Thyroid gland (tissue), 4 donors: Measurements from ENCODE around the gene UBE2L6. TPM values are rescaled to one million over a fixed set of nuclear protein-coding genes. Genes with fewer than 3 reads are reported as not detected.

Source experiments
- DNase-seq, 2 donors: peaks; one replicate each; pipeline ENCODE4 v3.0.0-alpha.2; 2019
- H3K27ac ChIP-seq, 3 donors: fragments of 200-600 bp; sonication (generic); 1 replicate in 2 of 3; 2 replicates in 1 of 3; pipeline ENCODE4 v1.5.1; 2016 to 2019; ENCODE audit warnings: mild to moderate bottlenecking in 1 of 3, moderate library complexity in 1 of 3
- H3K27me3 ChIP-seq: fragments of 200-600 bp; sonication (generic); one replicate; pipeline ENCODE4 v1.5.1; 2019
- H3K36me3 ChIP-seq, 2 donors: fragments of 200-600 bp; sonication (generic); one replicate each; pipeline ENCODE4 v1.5.1; 2016 to 2019
- H3K4me1 ChIP-seq, 2 donors: fragments of 200-600 bp; sonication (generic); one replicate each; pipeline ENCODE4 v1.5.1; 2017 to 2019
- H3K4me3 ChIP-seq, 3 donors: fragments of 200-600 bp; sonication (generic); replicated peaks in 1 of 3; 1 replicate in 2 of 3; 2 replicates in 1 of 3; pipeline ENCODE4 v1.5.1; 2016; ENCODE audit warnings: mild to moderate bottlenecking in 1 of 3
- H3K9me3 ChIP-seq: fragments of 200-600 bp; sonication (generic); one replicate; pipeline ENCODE4 v1.5.1; 2017
- POLR2A ChIP-seq, 2 donors: fragments of 450-650 bp; IDR thresholded peaks; one replicate each; pipeline ENCODE4 v1.6.1; 2017; ENCODE audit warnings: antibody characterized with exemption in 2 of 2, mild to moderate bottlenecking in 2 of 2, moderate library complexity in 1 of 2
- WGBS, 2 donors: methylation state at CpG; one replicate each; pipeline ENCODE4 v1.1.5; 2017; 5-methylcytosine and 5-hydroxymethylcytosine counted together
- intact Hi-C: fragments of 100-400 bp; cut with DNase I; formaldehyde crosslinking; loops from one replicate; pipeline ENCODE4 v1.15.1; 2023
- small RNA-seq: library from RNA; depleted of rRNA; stranded (forward); fragments of <200 nt; gene quantifications from one replicate; pipeline ENCODE3, GENCODE V24; 2016
- total RNA-seq, 4 donors: library from RNA; depleted of rRNA; stranded (reverse); fragments of >200 nt; gene quantifications; one replicate each; pipeline ENCODE4 v1.2.3, GENCODE V29; 2016
- TF ChIP-seq, protein P1 (sequence below), 6 experiments: fragments of 200-600 bp in 3 of 6; fragments of 450-650 bp in 3 of 6; sonication (generic) in 3 of 6; IDR thresholded peaks; one replicate each; pipeline ENCODE4 v1.5.1; 2016 to 2019; ENCODE audit warnings: antibody characterized with exemption in 6 of 6, mild to moderate bottlenecking in 2 of 6, inconsistent platforms in 1 of 6, moderate library complexity in 1 of 6

UBE2L6 gene
- total RNA-seq, 4 donors from 2014 or later: 30.8 to 41.7 (median 38.8) TPM

DNA sequence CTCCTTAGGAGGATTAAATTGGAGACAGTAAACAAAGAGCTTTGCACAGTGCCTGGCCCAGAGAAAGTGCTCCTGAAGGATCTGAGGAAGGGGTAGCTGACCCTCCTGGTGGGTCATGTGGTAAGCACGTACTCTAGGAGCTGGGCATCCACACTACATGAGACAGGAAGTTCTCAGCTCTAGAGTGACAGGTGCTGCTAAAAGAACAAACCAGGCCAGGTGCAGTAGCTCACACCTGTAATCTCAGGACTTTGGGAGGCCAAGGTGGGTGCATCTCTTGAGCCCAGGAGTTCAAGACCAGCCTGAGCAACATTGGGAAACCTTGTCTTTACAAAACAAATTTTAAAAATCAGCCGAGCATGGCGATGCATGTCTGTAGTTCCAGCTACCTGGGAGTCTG lies 65.1 kb downstream of the UBE2L6 start:
- Histone ChIP-seq H3K4me3 (no peak overlapping the region), H3K27me3 (no peaks in the 10 kb centered on the region), H3K27ac (peak overlapping the region; percentile 1 to 85 (median 69)), H3K9me3 (no peaks in the 10 kb centered on the region), H3K36me3 (no peaks in the 10 kb centered on the region), H3K4me1 (peaks cover 19 to 42% of the 10 kb centered on the region in 2 donors)
- intact Hi-C loops: no loop called here
- TF ChIP-seq, protein P1, sequence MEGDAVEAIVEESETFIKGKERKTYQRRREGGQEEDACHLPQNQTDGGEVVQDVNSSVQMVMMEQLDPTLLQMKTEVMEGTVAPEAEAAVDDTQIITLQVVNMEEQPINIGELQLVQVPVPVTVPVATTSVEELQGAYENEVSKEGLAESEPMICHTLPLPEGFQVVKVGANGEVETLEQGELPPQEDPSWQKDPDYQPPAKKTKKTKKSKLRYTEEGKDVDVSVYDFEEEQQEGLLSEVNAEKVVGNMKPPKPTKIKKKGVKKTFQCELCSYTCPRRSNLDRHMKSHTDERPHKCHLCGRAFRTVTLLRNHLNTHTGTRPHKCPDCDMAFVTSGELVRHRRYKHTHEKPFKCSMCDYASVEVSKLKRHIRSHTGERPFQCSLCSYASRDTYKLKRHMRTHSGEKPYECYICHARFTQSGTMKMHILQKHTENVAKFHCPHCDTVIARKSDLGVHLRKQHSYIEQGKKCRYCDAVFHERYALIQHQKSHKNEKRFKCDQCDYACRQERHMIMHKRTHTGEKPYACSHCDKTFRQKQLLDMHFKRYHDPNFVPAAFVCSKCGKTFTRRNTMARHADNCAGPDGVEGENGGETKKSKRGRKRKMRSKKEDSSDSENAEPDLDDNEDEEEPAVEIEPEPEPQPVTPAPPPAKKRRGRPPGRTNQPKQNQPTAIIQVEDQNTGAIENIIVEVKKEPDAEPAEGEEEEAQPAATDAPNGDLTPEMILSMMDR (IDR thresholded peaks at IDR 0.05): no peak
- TF ChIP-seq POLR2A (IDR thresholded peaks at IDR 0.05): no peak
- no peak for DNase-seq
- WGBS, 2 donors: 63 to 100% methylated on average over 3 of the region's 3 CpGs

DNA sequence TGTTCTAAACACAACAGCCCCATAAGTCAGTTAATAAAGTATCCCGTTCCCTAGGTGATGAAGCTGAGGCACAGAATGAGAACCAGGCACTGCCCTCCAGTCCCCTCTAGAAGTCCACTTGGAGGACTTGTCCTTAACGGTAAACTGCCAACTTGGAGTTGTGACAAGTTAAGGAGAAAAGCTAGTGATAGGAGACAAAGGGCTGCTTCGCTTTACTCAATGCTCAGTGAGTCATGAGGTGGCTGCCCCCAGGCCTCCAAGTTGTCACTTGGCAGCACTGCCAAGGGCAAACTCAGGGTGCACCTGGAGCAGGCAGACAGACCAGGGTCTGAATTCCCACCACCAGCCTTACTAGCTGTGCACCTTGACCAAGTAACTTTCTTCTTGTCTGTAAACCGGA lies 65.5 kb downstream of the UBE2L6 start:
- H3K27ac ChIP-seq: peak overlapping the region; percentile 69 to 85 (median 72)
- peaks cover 19 to 42% of the 10 kb centered on the region in 2 donors for H3K4me1 ChIP-seq
- no peak overlapping the region for H3K4me3 ChIP-seq
- no peaks in the 10 kb centered on the region for H3K27me3 ChIP-seq
- peak; percentile 83 to 85 for DNase-seq
- no peak for TF ChIP-seq POLR2A (IDR thresholded peaks at IDR 0.05)
- TF ChIP-seq, protein P1 (IDR thresholded peaks at IDR 0.05): no peak
- H3K9me3 ChIP-seq: no peaks in the 10 kb centered on the region
- 41 to 43% methylated on average over 4 of the region's 4 CpGs for WGBS, 2 donors
- intact Hi-C loops: no loop called here
- H3K36me3 ChIP-seq: no peaks in the 10 kb centered on the region

Small RNAs within 50 kb of the gene (small RNA-seq; reads per million reads assigned to genes)
- gene RN7SL605P: not detected

Other genes starting within 250 kb of the UBE2L6 start
- gene TNKS1BP1, start 242.7 kb downstream of the UBE2L6 start, total RNA-seq: 100 to 1,000 TPM in 1 of 4 donors, 10 to 100 TPM in 3; 52.3 to 106 (median 85.2) TPM
- 10 to 100 TPM; 70.0 to 86.5 (median 78.1) TPM for gene SSRP1, start 231.8 kb downstream of the UBE2L6 start, total RNA-seq
- gene P2RX3, start 229.3 kb downstream of the UBE2L6 start, total RNA-seq: not detected
- gene PRG3, start 186.5 kb downstream of the UBE2L6 start, total RNA-seq: not detected
- under 1 TPM in 3 of 4 donors, not detected in 1; 0.22 to 0.94 (median 0.71) TPM for gene PRG2, start 177.0 kb downstream of the UBE2L6 start, total RNA-seq
- 100 to 1,000 TPM; 124 to 321 (median 218) TPM for gene SLC43A3, start 140.6 kb downstream of the UBE2L6 start, total RNA-seq
- gene RTN4RL2, start 107.1 kb downstream of the UBE2L6 start, total RNA-seq: 10 to 100 TPM; 11.2 to 27.6 (median 17.1) TPM
- gene SLC43A1, start 52.0 kb downstream of the UBE2L6 start, total RNA-seq: 10 to 100 TPM; 20.3 to 64.1 (median 28.8) TPM
- gene TIMM10, start 36.9 kb downstream of the UBE2L6 start, total RNA-seq: 10 to 100 TPM; 29.8 to 43.7 (median 37.4) TPM
- gene SMTNL1, start 30.1 kb downstream of the UBE2L6 start, total RNA-seq: not detected
- 100 to 1,000 TPM; 107 to 343 (median 196) TPM for gene SERPING1, start 30.0 kb upstream of the UBE2L6 start, total RNA-seq
- 1 to 10 TPM in 2 of 4 donors, not detected in 2; 1.1 to 1.7 TPM for gene YPEL4, start 82.2 kb upstream of the UBE2L6 start, total RNA-seq
- gene CLP1, start 90.1 kb upstream of the UBE2L6 start, total RNA-seq: 10 to 100 TPM; 10.7 to 15.9 (median 14.1) TPM
- 10 to 100 TPM; 55.5 to 77.5 (median 71.6) TPM for gene ZDHHC5, start 100.4 kb upstream of the UBE2L6 start, total RNA-seq
- gene MED19, start 144.5 kb upstream of the UBE2L6 start, total RNA-seq: 10 to 100 TPM; 24.6 to 38.1 (median 35.6) TPM
- 100 to 1,000 TPM in 1 of 4 donors, 10 to 100 TPM in 3; 85.3 to 127 (median 92.4) TPM for gene TMX2, start 144.9 kb upstream of the UBE2L6 start, total RNA-seq
- 100 to 1,000 TPM; 130 to 271 (median 169) TPM for gene SELENOH, start 173.8 kb upstream of the UBE2L6 start, total RNA-seq
- not detected for gene BTBD18, start 184.1 kb upstream of the UBE2L6 start, total RNA-seq
- 100 to 1,000 TPM; 178 to 238 (median 202) TPM for gene CTNND1, start 194.1 kb upstream of the UBE2L6 start, total RNA-seq